Measurements from ENCODE around the gene ALAD.

GRCh38 chr9:113368348-113368981, 32.6 kb downstream of the ALAD start:
- TF ChIP-seq CTCF (IDR thresholded peaks at IDR 0.05) (no peak), POLR2A (IDR thresholded peaks at IDR 0.05) (no peak)
